ENCODE data around the gene KIRREL3. TPM values are rescaled to one million over a fixed set of nuclear protein-coding genes. Genes with fewer than 3 reads are reported as not detected.

KIRREL3 gene
- total and polyA plus RNA-seq, 2 of the 8 experiments (the other 6 are each of a cell fraction or from before 2014, with no cell fraction given) = 0.29 to 0.32 TPM

DNA sequence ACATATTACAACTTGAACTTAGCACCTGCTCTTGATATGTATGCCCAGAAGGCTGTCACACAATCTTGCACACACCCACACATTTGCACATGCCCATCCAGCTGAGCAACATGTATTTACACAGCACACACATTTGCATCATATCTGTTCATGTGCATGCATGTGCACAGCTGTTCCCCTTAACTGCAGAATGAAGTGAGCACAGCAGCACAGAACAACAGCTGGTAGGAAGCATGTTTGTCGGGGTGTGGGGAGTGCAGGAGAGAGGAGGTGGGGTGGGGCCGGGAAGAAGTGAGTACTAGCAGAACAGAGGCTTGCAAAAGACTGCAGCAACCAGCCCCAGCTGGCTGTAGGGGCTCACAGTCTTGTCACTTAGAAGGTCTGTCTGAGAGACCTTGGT is 296.5 kb downstream of the KIRREL3 start (continued):
- TF ChIP-seq, protein P1, sequence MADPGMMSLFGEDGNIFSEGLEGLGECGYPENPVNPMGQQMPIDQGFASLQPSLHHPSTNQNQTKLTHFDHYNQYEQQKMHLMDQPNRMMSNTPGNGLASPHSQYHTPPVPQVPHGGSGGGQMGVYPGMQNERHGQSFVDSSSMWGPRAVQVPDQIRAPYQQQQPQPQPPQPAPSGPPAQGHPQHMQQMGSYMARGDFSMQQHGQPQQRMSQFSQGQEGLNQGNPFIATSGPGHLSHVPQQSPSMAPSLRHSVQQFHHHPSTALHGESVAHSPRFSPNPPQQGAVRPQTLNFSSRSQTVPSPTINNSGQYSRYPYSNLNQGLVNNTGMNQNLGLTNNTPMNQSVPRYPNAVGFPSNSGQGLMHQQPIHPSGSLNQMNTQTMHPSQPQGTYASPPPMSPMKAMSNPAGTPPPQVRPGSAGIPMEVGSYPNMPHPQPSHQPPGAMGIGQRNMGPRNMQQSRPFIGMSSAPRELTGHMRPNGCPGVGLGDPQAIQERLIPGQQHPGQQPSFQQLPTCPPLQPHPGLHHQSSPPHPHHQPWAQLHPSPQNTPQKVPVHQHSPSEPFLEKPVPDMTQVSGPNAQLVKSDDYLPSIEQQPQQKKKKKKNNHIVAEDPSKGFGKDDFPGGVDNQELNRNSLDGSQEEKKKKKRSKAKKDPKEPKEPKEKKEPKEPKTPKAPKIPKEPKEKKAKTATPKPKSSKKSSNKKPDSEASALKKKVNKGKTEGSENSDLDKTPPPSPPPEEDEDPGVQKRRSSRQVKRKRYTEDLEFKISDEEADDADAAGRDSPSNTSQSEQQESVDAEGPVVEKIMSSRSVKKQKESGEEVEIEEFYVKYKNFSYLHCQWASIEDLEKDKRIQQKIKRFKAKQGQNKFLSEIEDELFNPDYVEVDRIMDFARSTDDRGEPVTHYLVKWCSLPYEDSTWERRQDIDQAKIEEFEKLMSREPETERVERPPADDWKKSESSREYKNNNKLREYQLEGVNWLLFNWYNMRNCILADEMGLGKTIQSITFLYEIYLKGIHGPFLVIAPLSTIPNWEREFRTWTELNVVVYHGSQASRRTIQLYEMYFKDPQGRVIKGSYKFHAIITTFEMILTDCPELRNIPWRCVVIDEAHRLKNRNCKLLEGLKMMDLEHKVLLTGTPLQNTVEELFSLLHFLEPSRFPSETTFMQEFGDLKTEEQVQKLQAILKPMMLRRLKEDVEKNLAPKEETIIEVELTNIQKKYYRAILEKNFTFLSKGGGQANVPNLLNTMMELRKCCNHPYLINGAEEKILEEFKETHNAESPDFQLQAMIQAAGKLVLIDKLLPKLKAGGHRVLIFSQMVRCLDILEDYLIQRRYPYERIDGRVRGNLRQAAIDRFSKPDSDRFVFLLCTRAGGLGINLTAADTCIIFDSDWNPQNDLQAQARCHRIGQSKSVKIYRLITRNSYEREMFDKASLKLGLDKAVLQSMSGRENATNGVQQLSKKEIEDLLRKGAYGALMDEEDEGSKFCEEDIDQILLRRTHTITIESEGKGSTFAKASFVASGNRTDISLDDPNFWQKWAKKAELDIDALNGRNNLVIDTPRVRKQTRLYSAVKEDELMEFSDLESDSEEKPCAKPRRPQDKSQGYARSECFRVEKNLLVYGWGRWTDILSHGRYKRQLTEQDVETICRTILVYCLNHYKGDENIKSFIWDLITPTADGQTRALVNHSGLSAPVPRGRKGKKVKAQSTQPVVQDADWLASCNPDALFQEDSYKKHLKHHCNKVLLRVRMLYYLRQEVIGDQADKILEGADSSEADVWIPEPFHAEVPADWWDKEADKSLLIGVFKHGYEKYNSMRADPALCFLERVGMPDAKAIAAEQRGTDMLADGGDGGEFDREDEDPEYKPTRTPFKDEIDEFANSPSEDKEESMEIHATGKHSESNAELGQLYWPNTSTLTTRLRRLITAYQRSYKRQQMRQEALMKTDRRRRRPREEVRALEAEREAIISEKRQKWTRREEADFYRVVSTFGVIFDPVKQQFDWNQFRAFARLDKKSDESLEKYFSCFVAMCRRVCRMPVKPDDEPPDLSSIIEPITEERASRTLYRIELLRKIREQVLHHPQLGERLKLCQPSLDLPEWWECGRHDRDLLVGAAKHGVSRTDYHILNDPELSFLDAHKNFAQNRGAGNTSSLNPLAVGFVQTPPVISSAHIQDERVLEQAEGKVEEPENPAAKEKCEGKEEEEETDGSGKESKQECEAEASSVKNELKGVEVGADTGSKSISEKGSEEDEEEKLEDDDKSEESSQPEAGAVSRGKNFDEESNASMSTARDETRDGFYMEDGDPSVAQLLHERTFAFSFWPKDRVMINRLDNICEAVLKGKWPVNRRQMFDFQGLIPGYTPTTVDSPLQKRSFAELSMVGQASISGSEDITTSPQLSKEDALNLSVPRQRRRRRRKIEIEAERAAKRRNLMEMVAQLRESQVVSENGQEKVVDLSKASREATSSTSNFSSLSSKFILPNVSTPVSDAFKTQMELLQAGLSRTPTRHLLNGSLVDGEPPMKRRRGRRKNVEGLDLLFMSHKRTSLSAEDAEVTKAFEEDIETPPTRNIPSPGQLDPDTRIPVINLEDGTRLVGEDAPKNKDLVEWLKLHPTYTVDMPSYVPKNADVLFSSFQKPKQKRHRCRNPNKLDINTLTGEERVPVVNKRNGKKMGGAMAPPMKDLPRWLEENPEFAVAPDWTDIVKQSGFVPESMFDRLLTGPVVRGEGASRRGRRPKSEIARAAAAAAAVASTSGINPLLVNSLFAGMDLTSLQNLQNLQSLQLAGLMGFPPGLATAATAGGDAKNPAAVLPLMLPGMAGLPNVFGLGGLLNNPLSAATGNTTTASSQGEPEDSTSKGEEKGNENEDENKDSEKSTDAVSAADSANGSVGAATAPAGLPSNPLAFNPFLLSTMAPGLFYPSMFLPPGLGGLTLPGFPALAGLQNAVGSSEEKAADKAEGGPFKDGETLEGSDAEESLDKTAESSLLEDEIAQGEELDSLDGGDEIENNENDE (IDR thresholded peaks at IDR 0.05; ENCODE audit: insufficient replicate concordance, low read length) = no peak
- TF ChIP-seq BACH1 (IDR thresholded peaks at IDR 0.05; ENCODE audit: low read length) (no peak), TAF1 (IDR thresholded peaks at IDR 0.05; ENCODE audit: low read depth, low read length) (no peak), BRCA1 (IDR thresholded peaks at IDR 0.05; ENCODE audit: low read depth, low read length) (no peak), CEBPB (IDR thresholded peaks at IDR 0.05; ENCODE audit: low read depth, low read length) (no peak), SIX5 (IDR thresholded peaks at IDR 0.05; ENCODE audit: low read depth, low read length) (no peak), TAF7 (optimal IDR thresholded peaks at IDR 0.05; ENCODE audit: borderline replicate concordance, low read depth, low read length) (no peak), PHF8 (conservative IDR thresholded peaks at IDR 0.05; ENCODE audit: low read depth, low read length) (no peak)
- TF ChIP-seq, protein P2, sequence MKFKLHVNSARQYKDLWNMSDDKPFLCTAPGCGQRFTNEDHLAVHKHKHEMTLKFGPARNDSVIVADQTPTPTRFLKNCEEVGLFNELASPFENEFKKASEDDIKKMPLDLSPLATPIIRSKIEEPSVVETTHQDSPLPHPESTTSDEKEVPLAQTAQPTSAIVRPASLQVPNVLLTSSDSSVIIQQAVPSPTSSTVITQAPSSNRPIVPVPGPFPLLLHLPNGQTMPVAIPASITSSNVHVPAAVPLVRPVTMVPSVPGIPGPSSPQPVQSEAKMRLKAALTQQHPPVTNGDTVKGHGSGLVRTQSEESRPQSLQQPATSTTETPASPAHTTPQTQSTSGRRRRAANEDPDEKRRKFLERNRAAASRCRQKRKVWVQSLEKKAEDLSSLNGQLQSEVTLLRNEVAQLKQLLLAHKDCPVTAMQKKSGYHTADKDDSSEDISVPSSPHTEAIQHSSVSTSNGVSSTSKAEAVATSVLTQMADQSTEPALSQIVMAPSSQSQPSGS (IDR thresholded peaks at IDR 0.05; ENCODE audit: low read length) = no peak
- TF ChIP-seq, protein P3, sequence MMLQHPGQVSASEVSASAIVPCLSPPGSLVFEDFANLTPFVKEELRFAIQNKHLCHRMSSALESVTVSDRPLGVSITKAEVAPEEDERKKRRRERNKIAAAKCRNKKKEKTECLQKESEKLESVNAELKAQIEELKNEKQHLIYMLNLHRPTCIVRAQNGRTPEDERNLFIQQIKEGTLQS (IDR thresholded peaks at IDR 0.05; ENCODE audit: insufficient read depth, low read depth, low read length) = no peak

Data from H1 (cell line).